Uterus (tissue), 4 donors: Measurements from ENCODE around the gene CA4. TPM values are rescaled to one million over a fixed set of nuclear protein-coding genes. Genes with fewer than 3 reads are reported as not detected.

Experiments used
- DNase-seq, 2 donors: peaks; one replicate each; pipeline ENCODE4 v3.0.0-alpha.2; 2019 to 2020
- H3K27ac ChIP-seq, 2 donors: fragments of 200-600 bp; sonication (generic); 1 replicate in 1 of 2; 2 replicates in 1 of 2; pipeline ENCODE4 v1.5.1; 2016 to 2018
- H3K27me3 ChIP-seq, 2 donors: fragments of 200-600 bp; sonication (generic); one replicate each; pipeline ENCODE4 v1.5.1; 2018 to 2019; ENCODE audit warnings: control low read depth in 1 of 2
- H3K36me3 ChIP-seq, 2 donors: fragments of 200-600 bp; sonication (generic); one replicate each; pipeline ENCODE4 v1.5.1; 2019; ENCODE audit warnings: control low read depth in 1 of 2
- H3K4me1 ChIP-seq, 2 donors: fragments of 200-600 bp; sonication (generic); one replicate each; pipeline ENCODE4 v1.5.1; 2018 to 2019; ENCODE audit warnings: control low read depth in 1 of 2
- H3K4me3 ChIP-seq, 2 donors: fragments of 200-600 bp; sonication (generic); 1 replicate in 1 of 2; 2 replicates in 1 of 2; pipeline ENCODE4 v1.5.1; 2018 to 2019; ENCODE audit warnings: mild to moderate bottlenecking in 1 of 2
- H3K9me3 ChIP-seq, 2 donors: fragments of 200-600 bp; sonication (generic); one replicate each; pipeline ENCODE4 v1.5.1; 2019; ENCODE audit warnings: control low read depth in 1 of 2
- POLR2A ChIP-seq, 2 donors: fragments of 450-650 bp; IDR thresholded peaks; one replicate each; pipeline ENCODE4 v1.6.1; 2016; ENCODE audit warnings: antibody characterized with exemption in 2 of 2, mild to moderate bottlenecking in 1 of 2, moderate library complexity in 1 of 2
- intact Hi-C: fragments of 100-400 bp; cut with DNase I; formaldehyde crosslinking; loops from one replicate; pipeline ENCODE4 v1.15.1; 2023; ENCODE audit warnings: low total_unique reads
- total RNA-seq, 4 donors: library from RNA; depleted of rRNA in 3 of 4; stranded (reverse); fragments of >200 nt in 3 of 4; gene quantifications; one replicate each; pipeline versions ENCODE4 v1.1.0 to v1.2.4, GENCODE V29; 2014 to 2023
- TF ChIP-seq, protein P1 (sequence below), 4 experiments: fragments of 200-600 bp in 2 of 4; fragments of 450-650 bp in 2 of 4; sonication (generic) in 2 of 4; IDR thresholded peaks; one replicate each; pipeline ENCODE4 v1.5.1; 2016 to 2019; ENCODE audit warnings: antibody characterized with exemption in 4 of 4, mild to moderate bottlenecking in 2 of 4, moderate library complexity in 1 of 4
- donor health status: DM: yes; HTN: yes; CAD: no.

The CA4 gene
- total RNA-seq, 4 donors from 2014 or later, result 2.6 to 22.5 (median 11.0) TPM

DNA sequence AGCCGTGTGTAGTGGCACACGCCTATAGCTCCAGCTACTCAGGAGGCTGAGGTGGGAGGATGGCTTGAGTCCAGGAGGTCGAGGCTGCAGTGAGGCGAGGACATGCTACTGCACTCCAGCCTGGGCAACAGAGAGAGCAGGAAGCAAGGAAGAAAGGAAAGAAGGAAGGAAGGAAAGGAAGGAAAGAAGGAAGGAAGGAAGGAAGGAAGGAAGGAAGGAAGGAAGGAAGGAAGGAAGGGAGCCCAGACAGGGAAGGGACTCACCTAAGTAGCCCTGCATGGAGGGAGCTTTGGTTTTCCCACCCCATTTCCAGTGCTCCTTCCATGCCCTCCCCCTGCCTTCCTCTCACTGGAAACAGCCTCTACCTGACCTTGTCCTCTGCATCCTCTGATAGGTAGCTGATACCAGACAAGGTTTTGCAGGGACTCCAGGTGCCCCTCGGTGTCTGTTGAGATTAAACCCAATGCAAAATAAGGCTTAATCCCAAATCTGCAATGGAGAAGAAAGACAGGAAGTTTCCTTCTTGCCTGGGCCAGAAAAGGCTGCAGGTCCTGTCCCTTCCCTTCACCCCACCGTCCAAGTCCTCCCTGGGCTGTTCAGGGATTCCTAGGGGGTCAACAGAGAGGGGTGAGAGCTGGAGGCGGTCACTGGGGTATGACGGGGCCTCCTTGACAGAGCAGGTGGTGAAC is 21.5 kb upstream of the CA4 start:
- no peaks in the 10 kb centered on the region for H3K27me3 ChIP-seq
- H3K27ac ChIP-seq, result no peak overlapping the region
- no peaks in the 10 kb centered on the region for H3K9me3 ChIP-seq
- no peaks in the 10 kb centered on the region for H3K36me3 ChIP-seq
- no peak for DNase-seq
- no peak overlapping the region for H3K4me3 ChIP-seq
- TF ChIP-seq, protein P1, sequence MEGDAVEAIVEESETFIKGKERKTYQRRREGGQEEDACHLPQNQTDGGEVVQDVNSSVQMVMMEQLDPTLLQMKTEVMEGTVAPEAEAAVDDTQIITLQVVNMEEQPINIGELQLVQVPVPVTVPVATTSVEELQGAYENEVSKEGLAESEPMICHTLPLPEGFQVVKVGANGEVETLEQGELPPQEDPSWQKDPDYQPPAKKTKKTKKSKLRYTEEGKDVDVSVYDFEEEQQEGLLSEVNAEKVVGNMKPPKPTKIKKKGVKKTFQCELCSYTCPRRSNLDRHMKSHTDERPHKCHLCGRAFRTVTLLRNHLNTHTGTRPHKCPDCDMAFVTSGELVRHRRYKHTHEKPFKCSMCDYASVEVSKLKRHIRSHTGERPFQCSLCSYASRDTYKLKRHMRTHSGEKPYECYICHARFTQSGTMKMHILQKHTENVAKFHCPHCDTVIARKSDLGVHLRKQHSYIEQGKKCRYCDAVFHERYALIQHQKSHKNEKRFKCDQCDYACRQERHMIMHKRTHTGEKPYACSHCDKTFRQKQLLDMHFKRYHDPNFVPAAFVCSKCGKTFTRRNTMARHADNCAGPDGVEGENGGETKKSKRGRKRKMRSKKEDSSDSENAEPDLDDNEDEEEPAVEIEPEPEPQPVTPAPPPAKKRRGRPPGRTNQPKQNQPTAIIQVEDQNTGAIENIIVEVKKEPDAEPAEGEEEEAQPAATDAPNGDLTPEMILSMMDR (IDR thresholded peaks at IDR 0.05), result no peak
- no peak for TF ChIP-seq POLR2A (IDR thresholded peaks at IDR 0.05)
- no peaks in the 10 kb centered on the region for H3K4me1 ChIP-seq
- intact Hi-C loops, result no loop called here

DNA sequence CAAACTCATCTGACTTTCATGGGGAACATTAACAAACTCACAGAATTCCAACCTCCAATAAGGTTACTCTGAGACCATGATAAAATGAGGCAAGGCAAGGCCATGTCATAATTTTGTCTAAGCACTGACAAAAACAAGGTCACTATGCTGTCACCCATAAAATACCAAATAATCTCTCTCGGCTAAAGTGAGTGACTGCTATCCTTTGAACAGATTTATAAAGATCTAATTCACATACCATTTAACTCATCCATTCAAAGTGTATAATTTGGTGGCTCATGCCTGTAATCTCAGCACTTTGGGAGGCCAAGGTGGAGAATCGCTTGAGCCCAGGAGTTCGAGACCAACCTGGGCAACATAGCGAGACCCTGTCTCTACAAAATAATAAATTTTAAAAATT is 20.6 kb upstream of the CA4 start:
- no peak for DNase-seq
- H3K4me1 ChIP-seq, result no peaks in the 10 kb centered on the region
- no peaks in the 10 kb centered on the region for H3K9me3 ChIP-seq
- no peaks in the 10 kb centered on the region for H3K27me3 ChIP-seq
- no peak overlapping the region for H3K4me3 ChIP-seq
- intact Hi-C loops, result no loop called here
- TF ChIP-seq POLR2A (IDR thresholded peaks at IDR 0.05), result no peak
- TF ChIP-seq, protein P1 (IDR thresholded peaks at IDR 0.05), result no peak
- H3K27ac ChIP-seq, result no peak overlapping the region
- H3K36me3 ChIP-seq, result no peaks in the 10 kb centered on the region

DNA sequence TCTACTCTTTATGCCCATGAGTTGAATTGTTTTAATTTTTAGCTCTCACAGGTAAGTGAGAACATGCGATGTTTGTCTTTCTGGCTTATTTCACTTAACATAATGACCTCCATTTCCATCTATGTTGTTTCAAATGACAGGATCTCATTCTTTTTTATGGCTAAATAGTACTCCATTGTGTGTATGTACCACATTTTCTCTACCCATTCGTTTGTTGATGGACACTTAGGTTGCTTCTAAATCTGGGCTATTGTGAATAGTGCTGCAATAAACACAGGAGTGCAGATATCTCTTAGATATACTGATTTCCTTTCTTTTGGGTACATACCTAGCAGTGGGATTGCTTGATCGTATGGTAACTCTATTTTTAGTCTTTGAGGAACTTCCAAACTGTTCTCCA is 19.3 kb upstream of the CA4 start:
- Histone ChIP-seq H3K27me3 (no peaks in the 10 kb centered on the region), H3K4me1 (no peaks in the 10 kb centered on the region), H3K27ac (no peak overlapping the region), H3K9me3 (no peaks in the 10 kb centered on the region), H3K36me3 (no peaks in the 10 kb centered on the region), H3K4me3 (no peak overlapping the region)
- DNase-seq, result no peak
- no peak for TF ChIP-seq POLR2A (IDR thresholded peaks at IDR 0.05)
- TF ChIP-seq, protein P1 (IDR thresholded peaks at IDR 0.05), result no peak
- intact Hi-C loops, result no loop called here

DNA sequence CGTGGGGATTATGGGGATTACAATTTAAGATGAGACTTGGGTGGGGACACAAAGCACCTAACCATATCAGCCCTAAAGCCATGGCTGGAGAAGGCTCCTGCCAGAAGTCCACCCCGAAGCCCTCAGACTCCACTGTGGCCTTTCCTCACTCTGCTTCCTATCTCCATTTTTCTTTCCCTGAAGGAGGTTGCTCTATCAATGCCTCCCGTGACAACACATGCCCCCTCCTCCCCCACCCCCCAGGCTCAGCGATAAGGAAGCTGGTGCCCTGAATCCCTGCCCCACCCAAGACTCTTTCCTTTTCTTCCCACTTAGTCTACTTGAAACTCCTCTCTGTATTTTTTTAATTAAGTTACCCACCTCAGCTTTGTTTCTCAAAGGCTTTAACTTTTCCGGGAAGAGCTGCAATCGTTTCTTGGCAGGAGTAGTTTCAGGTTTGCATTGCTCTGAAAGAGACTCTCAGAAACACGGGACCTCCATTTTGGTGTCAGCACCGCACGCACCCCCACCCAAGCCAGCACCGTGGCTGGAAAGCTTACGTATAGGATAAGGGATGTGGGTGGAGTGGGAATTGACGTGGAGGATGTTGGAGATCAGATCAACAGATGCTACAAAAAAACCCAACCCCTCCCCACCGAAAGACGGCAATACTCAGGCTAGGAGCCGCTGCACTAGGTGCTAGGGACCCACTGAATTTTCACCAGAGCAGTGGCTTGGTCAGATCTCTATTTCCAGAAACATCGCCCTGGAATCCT is 15.2 kb upstream of the CA4 start:
- Histone ChIP-seq H3K27ac (peak overlapping the region; percentile 62 to 73), H3K27me3 (peaks cover 7 to 10% of the 10 kb centered on the region in 2 donors), H3K36me3 (no peaks in the 10 kb centered on the region), H3K9me3 (no peaks in the 10 kb centered on the region), H3K4me1 (no peaks in the 10 kb centered on the region), H3K4me3 (peak overlapping the region; percentile 51 to 60)
- DNase-seq, result no peak
- TF ChIP-seq, protein P1 (IDR thresholded peaks at IDR 0.05), result no peak
- no peak for TF ChIP-seq POLR2A (IDR thresholded peaks at IDR 0.05)
- intact Hi-C loops, result no loop called here
